ENCODE measurements around the gene DPP4. TPM values are rescaled to one million over a fixed set of nuclear protein-coding genes. Genes with fewer than 3 reads are reported as not detected.

Gene DPP4
- total RNA-seq, 1 donor from 2014 or later: 6.7 TPM

DNA sequence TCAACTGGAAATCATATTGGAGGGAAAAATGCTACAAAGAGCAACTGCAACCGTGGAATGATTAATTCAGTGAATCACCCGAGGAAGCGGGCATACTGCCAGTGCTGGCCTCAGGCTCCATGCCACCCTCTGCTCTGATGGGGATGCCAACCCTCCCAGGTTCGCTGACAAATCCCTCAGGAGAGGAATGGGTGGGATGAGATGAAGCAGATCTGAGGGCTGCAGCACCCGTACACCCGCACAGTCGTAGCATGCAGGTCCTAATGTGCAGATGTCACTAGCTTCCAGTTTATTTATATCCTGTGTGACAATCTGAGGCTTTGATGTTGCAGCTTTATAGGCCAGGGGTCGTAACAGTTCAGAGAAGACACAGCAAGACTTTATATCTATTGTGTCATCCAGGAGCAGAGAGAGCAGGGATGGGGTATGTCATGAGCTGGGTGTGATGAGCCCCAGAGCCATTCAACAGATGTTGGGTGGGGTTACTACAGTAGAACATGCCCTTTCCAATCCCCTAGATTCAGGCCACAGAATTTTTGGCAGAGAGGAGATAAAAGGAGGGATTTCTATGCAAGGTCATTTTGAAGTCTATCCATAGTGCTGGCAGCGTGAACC is 44.6 kb downstream of the DPP4 start:
- DNase-seq: peak; percentile 74
- intact Hi-C loops (cut with micrococcal nuclease): no loop called here
- peak; percentile 72 for ATAC-seq

- intact Hi-C loops (cut with micrococcal nuclease): no loop called here
- DNase-seq: no peak
- ATAC-seq: peak; percentile 7
These were observed 45.5 kb downstream of the DPP4 start for GRCh38 chr2:162028511-162028910.

DNA sequence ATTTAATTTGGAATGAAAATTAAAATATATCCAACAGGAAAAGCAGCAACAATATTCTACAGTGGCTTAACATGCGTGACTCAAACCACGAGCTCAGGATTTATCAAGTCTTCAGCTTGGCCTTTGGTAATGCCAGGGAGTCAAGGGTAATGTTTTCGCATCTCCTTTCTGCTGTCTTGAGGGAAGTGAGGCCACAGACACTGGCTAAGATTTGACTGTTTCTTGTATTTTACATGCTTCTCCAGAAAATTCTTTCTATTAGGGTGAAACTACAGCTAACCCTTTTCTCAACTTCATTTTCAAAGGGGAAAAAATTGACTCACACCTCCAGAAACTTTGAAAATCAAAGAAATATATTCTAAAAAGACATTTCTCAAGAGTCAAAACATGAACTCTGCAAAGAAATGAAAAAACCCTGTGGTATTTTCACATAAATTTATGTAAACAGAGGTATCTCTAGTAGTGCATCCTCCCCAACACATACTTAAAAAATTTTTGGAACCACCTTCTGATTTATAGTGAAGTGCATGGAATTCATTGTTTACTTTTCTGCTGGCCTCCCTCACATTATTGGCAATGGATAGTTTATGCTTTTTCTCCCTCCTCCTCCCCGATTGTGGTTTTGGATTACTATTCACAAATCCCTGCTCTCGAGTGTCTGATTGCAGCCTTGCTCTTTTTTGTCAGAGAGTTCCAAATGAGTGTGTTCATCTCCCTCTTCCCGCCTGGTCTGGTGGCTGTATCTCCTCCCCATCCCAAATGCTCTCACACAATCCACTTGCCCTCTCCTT is 48.7 kb downstream of the DPP4 start:
- intact Hi-C loops (cut with micrococcal nuclease): no loop called here
- DNase-seq (no peak), ATAC-seq (no peak)

DNA sequence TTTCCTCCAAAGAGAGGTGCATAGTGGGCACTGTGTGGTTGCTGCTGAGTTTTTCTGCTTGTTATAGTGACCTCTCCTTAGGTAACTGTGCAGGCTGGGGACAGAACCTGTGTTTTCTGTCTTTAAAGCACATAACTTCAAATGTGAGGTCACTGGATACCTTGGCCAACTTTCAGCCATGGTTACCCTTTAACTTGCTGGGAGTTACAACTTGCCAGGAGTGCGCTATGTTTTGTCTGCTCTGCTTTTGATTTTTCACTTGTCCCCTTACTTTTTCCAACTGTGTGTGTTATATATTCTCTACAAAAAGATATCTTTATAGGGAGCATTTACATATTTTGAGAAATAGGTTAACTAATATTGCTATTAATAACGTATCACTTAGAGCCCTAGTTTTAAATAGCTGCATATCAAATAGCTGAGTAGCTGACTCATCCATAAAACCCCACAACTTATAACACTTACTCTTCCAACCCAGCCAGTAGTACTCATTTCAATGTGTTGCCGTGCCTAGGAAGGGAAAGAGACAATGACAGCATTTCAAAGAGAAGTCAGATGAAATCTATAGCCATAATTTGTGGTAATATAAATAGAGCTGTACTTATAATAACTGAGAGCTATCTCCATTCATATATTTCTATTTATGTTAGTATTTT is 51.6 kb downstream of the DPP4 start:
- DNase-seq (no peak), ATAC-seq (peak; percentile 93)
- intact Hi-C loops (cut with micrococcal nuclease): no loop called here

- intact Hi-C loops (cut with micrococcal nuclease): no loop called here
- DNase-seq: no peak
- ATAC-seq: no peak
These were observed 52.4 kb downstream of the DPP4 start for GRCh38 chr2:162021516-162022058.

- no peak for DNase-seq
- intact Hi-C loops (cut with micrococcal nuclease): no loop called here
- no peak for ATAC-seq
These were observed 55.5 kb downstream of the DPP4 start for GRCh38 chr2:162018530-162018929.

DNA sequence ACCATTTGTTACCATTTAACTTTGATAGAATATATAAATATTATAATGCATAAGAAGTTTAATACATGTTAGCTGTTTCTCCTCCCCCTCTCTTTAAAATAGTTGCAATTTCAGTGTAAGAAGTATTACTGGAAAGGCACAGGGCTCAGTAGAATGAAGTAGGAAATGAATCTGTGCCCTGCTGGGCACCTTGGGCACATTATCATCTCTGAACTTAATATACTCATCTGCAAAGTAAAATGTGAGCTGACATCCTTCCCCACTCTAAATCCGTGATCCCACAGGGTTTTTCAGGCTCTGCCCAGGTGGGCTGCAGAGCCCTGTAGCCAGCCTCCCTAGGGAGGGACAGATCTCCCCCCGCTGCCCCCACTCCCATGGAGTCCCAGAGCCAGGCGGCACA is 56.8 kb downstream of the DPP4 start:
- no peak for ATAC-seq
- intact Hi-C loops (cut with micrococcal nuclease): no loop called here
- DNase-seq: no peak

GRCh38 chr2:162016080-162016479 is 57.9 kb downstream of the DPP4 start:
- ATAC-seq (no peak), DNase-seq (no peak)
- intact Hi-C loops (cut with micrococcal nuclease): no loop called here

DNA sequence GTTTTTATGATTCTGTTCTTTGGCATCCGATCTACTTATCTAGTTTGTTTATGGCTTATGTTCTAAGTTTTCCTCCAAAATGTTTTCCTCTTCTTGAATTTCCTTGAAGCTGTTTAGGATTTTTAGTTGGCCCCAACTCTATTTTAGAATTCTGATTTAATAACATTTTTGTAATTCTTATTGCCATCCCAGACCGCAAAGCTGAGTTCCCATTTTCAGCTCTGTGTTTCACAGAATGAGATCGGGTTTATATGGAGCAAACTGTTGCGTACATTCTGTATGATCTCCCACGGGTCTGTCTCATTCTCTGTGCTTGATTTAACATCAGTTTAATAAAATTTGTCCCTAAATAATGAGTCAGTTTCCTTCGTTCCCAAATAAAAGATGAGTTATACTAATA is 59.3 kb downstream of the DPP4 start:
- no peak for DNase-seq
- intact Hi-C loops (cut with micrococcal nuclease): no loop called here
- ATAC-seq: no peak

- ATAC-seq: peak; percentile 38
- intact Hi-C loops (cut with micrococcal nuclease): no loop called here
These were observed 60.2 kb downstream of the DPP4 start for GRCh38 chr2:162013514-162014475.

GRCh38 chr2:162012565-162013058 is 61.4 kb downstream of the DPP4 start:
- ATAC-seq: no peak
- intact Hi-C loops (cut with micrococcal nuclease): no loop called here

More at GRCh38 chr2:162013514-162014475, 60.2 kb downstream of the DPP4 start:
- no peak for DNase-seq

GRCh38 chr2:162011706-162012564 is 62.1 kb downstream of the DPP4 start:
- DNase-seq (no peak), ATAC-seq (no peak)
- intact Hi-C loops (cut with micrococcal nuclease): no loop called here

More at GRCh38 chr2:162012565-162013058, 61.4 kb downstream of the DPP4 start:
- no peak for DNase-seq

- no peak for ATAC-seq
- intact Hi-C loops (cut with micrococcal nuclease): no loop called here
- DNase-seq: no peak
These were observed 64.5 kb downstream of the DPP4 start for GRCh38 chr2:162009543-162009942.

DNA sequence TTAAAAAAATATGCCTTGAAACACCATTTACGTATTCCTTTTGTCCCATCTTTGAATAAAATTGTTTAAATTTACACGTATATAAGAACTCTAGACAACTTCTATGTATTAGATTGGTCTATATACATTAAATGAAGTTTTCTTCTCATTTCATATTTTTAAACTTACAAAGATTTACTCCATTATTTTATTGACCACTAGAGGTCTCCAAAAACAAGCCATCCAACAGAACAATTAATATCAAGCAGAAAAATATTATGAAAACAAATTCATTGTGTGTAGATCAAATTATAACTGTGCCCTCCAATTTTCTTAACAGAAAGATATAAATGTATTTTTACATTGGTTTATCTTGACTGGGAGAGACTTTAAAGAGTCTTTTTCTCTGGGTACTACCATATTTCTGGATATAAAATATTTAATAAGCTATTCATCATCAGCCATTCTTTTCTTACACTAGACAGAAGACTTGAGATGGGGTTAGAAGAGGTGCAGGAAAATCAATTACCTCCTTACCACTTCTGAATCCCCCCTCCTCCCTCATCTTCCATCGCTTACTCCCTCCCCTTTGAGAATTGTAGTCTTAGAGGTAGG is 66.5 kb downstream of the DPP4 start:
- ATAC-seq (no peak), DNase-seq (no peak)
- intact Hi-C loops (cut with micrococcal nuclease): loop anchor here (1.0 kb wide), 1 partner anchor 116 kb away; no protein-coding TSS in a partner anchor

- intact Hi-C loops (cut with micrococcal nuclease): no loop called here
- no peak for ATAC-seq
- DNase-seq: no peak
These were observed 67.7 kb downstream of the DPP4 start for GRCh38 chr2:162006337-162006736.

DNA sequence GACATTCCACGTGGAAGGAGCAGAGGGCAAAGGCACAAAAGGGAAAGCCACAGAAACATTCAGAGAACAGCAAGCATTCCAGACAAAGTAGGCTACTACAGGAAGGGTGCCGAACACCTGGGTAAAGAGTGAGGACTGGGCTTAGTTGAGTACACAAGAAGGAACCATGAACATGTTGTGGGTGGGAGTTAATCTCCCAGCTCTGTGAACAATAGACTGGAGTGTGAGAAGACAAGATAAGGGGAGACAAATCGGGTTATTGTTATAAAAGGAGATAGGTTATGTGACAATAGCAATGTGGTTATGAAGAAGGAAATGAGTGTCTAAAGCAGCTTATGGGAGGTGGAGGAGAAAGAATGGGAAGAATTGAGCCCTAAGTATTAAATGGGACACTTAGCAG is 70.0 kb downstream of the DPP4 start:
- ATAC-seq: no peak
- intact Hi-C loops (cut with micrococcal nuclease): no loop called here

DNA sequence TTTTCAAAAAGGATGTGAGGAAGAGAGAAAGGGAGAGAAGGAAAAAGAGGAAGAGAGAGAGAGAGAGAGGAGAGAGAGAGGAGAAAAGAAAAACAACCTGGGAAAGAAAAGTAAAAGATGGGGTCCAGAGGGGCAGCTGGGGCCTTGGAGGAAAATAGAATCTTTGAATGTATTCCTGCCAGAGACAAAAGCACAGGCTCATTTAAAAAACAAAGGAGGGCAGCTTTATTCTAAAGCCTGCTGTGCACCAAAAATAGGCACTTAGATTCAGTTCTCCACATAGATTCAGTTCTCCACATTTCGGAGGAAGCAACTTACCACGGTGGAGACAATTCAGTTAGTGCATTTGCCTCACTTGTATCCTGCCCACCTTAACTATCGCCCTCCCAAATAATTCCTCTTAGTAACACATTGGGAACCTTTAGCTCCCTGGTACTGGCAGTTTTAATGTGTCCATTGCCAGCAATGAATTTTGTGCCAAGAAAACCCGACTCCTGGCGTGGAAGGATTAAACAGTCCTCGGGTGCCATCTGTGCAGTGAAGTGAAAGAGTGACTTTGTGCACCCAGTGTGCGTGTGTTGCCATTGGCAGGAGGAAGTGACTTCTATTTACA is 71.3 kb downstream of the DPP4 start:
- DNase-seq: no peak
- ATAC-seq: no peak
- intact Hi-C loops (cut with micrococcal nuclease): no loop called here

More for the DNA sequence above, 70.0 kb downstream of the DPP4 start:
- DNase-seq: no peak
